Keratinocyte (primary cell): ENCODE results near the gene RASGRF2.

ENCODE experiments used
- EZH2 ChIP-seq: IDR thresholded peaks from one replicate; pipeline ENCODE4 v1.6.1; 2012; ENCODE audit warnings: inconsistent platforms, mild to moderate bottlenecking, low read length, moderate library complexity
- TF ChIP-seq, protein P1 (sequence below), 3 experiments: IDR thresholded peaks in 1 of 3; conservative IDR thresholded peaks in 1 of 3; optimal IDR thresholded peaks in 1 of 3; 2 replicates in 2 of 3; 3 replicates in 1 of 3; pipeline versions ENCODE3 to v1.5.1; 2011; ENCODE audit warnings: low read length in 3 of 3, mild to moderate bottlenecking in 3 of 3, moderate library complexity in 2 of 3, control low read depth in 1 of 3, inconsistent platforms in 1 of 3; ENCODE audit not compliant: insufficient read depth in 2 of 3; ENCODE audit errors: extremely low read depth in 1 of 3

DNA sequence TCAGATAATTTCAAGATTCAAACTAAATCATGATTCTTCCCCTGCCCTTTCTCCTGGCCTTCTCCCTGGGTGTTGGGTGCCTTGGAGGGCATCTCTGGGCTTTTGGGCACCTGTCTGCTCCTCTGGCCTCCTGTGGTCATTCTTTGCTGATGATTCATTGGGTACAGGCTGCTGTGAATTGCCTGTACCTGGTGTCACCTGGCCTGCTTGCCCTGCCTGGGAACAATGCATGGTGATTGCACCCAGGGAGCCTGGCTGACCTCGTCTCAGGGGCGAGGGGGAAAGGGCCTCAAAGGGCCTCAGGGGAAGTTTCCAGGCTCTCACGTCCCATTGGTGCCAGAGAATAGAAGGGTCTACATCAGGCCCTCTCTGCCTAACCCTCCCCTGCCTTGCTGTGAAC, 252.9 kb downstream of the RASGRF2 start:
- TF ChIP-seq, protein P1, sequence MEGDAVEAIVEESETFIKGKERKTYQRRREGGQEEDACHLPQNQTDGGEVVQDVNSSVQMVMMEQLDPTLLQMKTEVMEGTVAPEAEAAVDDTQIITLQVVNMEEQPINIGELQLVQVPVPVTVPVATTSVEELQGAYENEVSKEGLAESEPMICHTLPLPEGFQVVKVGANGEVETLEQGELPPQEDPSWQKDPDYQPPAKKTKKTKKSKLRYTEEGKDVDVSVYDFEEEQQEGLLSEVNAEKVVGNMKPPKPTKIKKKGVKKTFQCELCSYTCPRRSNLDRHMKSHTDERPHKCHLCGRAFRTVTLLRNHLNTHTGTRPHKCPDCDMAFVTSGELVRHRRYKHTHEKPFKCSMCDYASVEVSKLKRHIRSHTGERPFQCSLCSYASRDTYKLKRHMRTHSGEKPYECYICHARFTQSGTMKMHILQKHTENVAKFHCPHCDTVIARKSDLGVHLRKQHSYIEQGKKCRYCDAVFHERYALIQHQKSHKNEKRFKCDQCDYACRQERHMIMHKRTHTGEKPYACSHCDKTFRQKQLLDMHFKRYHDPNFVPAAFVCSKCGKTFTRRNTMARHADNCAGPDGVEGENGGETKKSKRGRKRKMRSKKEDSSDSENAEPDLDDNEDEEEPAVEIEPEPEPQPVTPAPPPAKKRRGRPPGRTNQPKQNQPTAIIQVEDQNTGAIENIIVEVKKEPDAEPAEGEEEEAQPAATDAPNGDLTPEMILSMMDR (optimal IDR thresholded peaks at IDR 0.05 in 1 of 3, IDR thresholded peaks at IDR 0.05 in 1 of 3, conservative IDR thresholded peaks at IDR 0.05 in 1 of 3; ENCODE audit: extremely low read depth in 1 of 3, insufficient read depth in 2 of 3, low read length in 3 of 3) = no peak
- TF ChIP-seq EZH2 = no peak
